Kidney glomerular epithelial cell (primary cell): ENCODE results near the gene SLC9A5.

Experiments
- DNase-seq: peaks from one replicate; lab custom pipeline; 2025; lab: John Stamatoyannopoulos, UW

Gene SLC9A5

GRCh38 chr16:67312719-67313118, 63.9 kb downstream of the SLC9A5 start:
- DNase-seq = peak; percentile 8

- no peak for DNase-seq
Observed at GRCh38 chr16:67317853-67318252, 69.1 kb downstream of the SLC9A5 start.
